Activated B cell treated with CpG ODN at 0.5 μM for 24 hours (primary cell): Measurements from ENCODE around the gene SMCHD1. TPM values are rescaled to one million over a fixed set of nuclear protein-coding genes. Genes with fewer than 3 reads are reported as not detected.
"Not testable (repeated sequence)": the region's sequence is repeated elsewhere in the genome, so short reads cannot be mapped to it uniquely, and the experiment has no call there.

Experiments
- ATAC-seq: fragments of 200-7000 bp; cut with Tn5 transposase; one replicate; pipeline ENCODE4 v1.10.0; 2021; ENCODE audit warnings: low read depth, mild to moderate bottlenecking, moderate library complexity
- CTCF ChIA-PET: fragments of 350-600 bp; sonication (Branson Sonifier 250); formaldehyde crosslinking; loops from one replicate; lab custom pipeline; 2021; ENCODE audit warnings: antibody characterized with exemption; lab: Charles Lee
- POLR2A ChIA-PET: fragments of 350-600 bp; sonication (Branson Sonifier 250); formaldehyde crosslinking; loops from one replicate; lab custom pipeline; 2021; ENCODE audit warnings: antibody characterized with exemption; lab: Charles Lee
- DNase-seq: peaks from one replicate; pipeline ENCODE4 v3.0.0; 2022
- H3K27ac Mint-ChIP-seq: one replicate; pipeline ENCODE4 v1.8.0; 2020; ENCODE audit warnings: mixed read lengths
- H3K27me3 Mint-ChIP-seq: one replicate; pipeline ENCODE4 v1.8.0; 2021; ENCODE audit warnings: mixed read lengths
- H3K36me3 Mint-ChIP-seq: one replicate; pipeline ENCODE4 v1.8.0; 2021; ENCODE audit warnings: low read depth, mixed read lengths
- H3K4me1 Mint-ChIP-seq: one replicate; pipeline ENCODE4 v1.8.0; 2021; ENCODE audit warnings: mixed read lengths
- H3K4me3 Mint-ChIP-seq: one replicate; pipeline ENCODE4 v1.8.0; 2020; ENCODE audit warnings: mild to moderate bottlenecking, mixed read lengths
- H3K9me3 Mint-ChIP-seq: one replicate; pipeline ENCODE4 v1.8.0; 2020; ENCODE audit warnings: mixed read lengths
- CTCF ChIP-seq: fragments of 200-600 bp; IDR thresholded peaks from one replicate; pipeline ENCODE4 v1.8.0; 2022; ENCODE audit warnings: antibody characterized with exemption, mild to moderate bottlenecking
- intact Hi-C: fragments of 100-400 bp; cut with micrococcal nuclease; formaldehyde crosslinking; loops from one replicate; pipeline ENCODE4 v1.15.1; 2024
- total RNA-seq: library from RNA; stranded (reverse); gene quantifications from 2 replicates; pipeline ENCODE4 v1.2.3, GENCODE V29; 2022

The SMCHD1 gene
- total RNA-seq, 1 donor from 2014 or later = 144 TPM

- intact Hi-C loops = no loop called here
- Mint-ChIP-seq H3K36me3 (no peaks in the 10 kb centered on the region), H3K27me3 (no peaks in the 10 kb centered on the region), H3K4me3 (no peak overlapping the region), H3K27ac (no peak overlapping the region), H3K4me1 (no peaks in the 10 kb centered on the region), H3K9me3 (no peaks in the 10 kb centered on the region)
- no peak for TF ChIP-seq CTCF
- no peak for ATAC-seq
- ChIA-PET POLR2A (interaction anchor here (0.6 kb wide), 1 partner anchor 77 kb away, joined by 3 read pairs; no protein-coding TSS in a partner anchor), CTCF (interaction anchor here (1.0 kb wide), 1 partner anchor 238 kb away, joined by 3 read pairs; no protein-coding TSS in a partner anchor)
- DNase-seq = no peak
These were observed 170.2 kb downstream of the SMCHD1 start for GRCh38 chr18:2825613-2826175.

GRCh38 chr18:2826581-2826980, 171.1 kb downstream of the SMCHD1 start:
- DNase-seq (no peak), ATAC-seq (no peak)
- H3K4me3 Mint-ChIP-seq = no peak overlapping the region
- H3K27me3 Mint-ChIP-seq = no peaks in the 10 kb centered on the region
- no peak overlapping the region for H3K27ac Mint-ChIP-seq
- ChIA-PET POLR2A (interaction anchor here (0.6 kb wide), 2 partner anchors 77 to 166 kb away, joined by 3 to 4 read pairs; no protein-coding TSS in a partner anchor), CTCF (no interaction called here)
- intact Hi-C loops = no loop called here
- H3K9me3 Mint-ChIP-seq = no peaks in the 10 kb centered on the region
- no peak for TF ChIP-seq CTCF
- H3K4me1 Mint-ChIP-seq = no peaks in the 10 kb centered on the region
- no peaks in the 10 kb centered on the region for H3K36me3 Mint-ChIP-seq

GRCh38 chr18:2827061-2827460, 171.5 kb downstream of the SMCHD1 start:
- Mint-ChIP-seq H3K9me3 (no peaks in the 10 kb centered on the region), H3K27me3 (no peaks in the 10 kb centered on the region), H3K36me3 (no peaks in the 10 kb centered on the region), H3K27ac (no peak overlapping the region), H3K4me1 (no peaks in the 10 kb centered on the region), H3K4me3 (no peak overlapping the region)
- intact Hi-C loops = no loop called here
- TF ChIP-seq CTCF = no peak
- ATAC-seq = no peak
- ChIA-PET CTCF (no interaction called here), POLR2A (interaction anchor here (0.6 kb wide), 1 partner anchor 165 kb away, joined by 4 read pairs; no protein-coding TSS in a partner anchor)
- DNase-seq = no peak

GRCh38 chr18:2836118-2836517, 180.6 kb downstream of the SMCHD1 start:
- H3K4me3 Mint-ChIP-seq, CTCF ChIA-PET: not testable (repeated sequence)

GRCh38 chr18:2837290-2837689, 181.8 kb downstream of the SMCHD1 start:
- H3K4me1 Mint-ChIP-seq, H3K4me3 Mint-ChIP-seq, ATAC-seq, H3K36me3 Mint-ChIP-seq, CTCF ChIA-PET, H3K27ac Mint-ChIP-seq, DNase-seq, H3K27me3 Mint-ChIP-seq, intact Hi-C loops: not testable (repeated sequence)
- POLR2A ChIA-PET = interaction anchor here (1.8 kb wide), 1 partner anchor 10 kb away, joined by 5 read pairs; no protein-coding TSS in a partner anchor
- peaks cover 13% of the 10 kb centered on the region for H3K9me3 Mint-ChIP-seq

More at GRCh38 chr18:2836118-2836517, 180.6 kb downstream of the SMCHD1 start:
- POLR2A ChIA-PET = interaction anchor here (1.1 to 1.8 kb wide), 2 partner anchors 9 to 12 kb away, joined by 3 to 5 read pairs; no protein-coding TSS in a partner anchor
- ATAC-seq, intact Hi-C loops, DNase-seq, H3K4me1 Mint-ChIP-seq, H3K27ac Mint-ChIP-seq, H3K36me3 Mint-ChIP-seq, H3K27me3 Mint-ChIP-seq: not testable (repeated sequence)
- peaks cover 13% of the 10 kb centered on the region for H3K9me3 Mint-ChIP-seq

- peaks cover 7% of the 10 kb centered on the region for H3K36me3 Mint-ChIP-seq
- H3K9me3 Mint-ChIP-seq = peaks cover 13% of the 10 kb centered on the region
- peaks cover 16% of the 10 kb centered on the region for H3K4me1 Mint-ChIP-seq
- ChIA-PET CTCF (no interaction called here), POLR2A (no interaction called here)
- no peak overlapping the region for H3K4me3 Mint-ChIP-seq
- intact Hi-C loops = no loop called here
- TF ChIP-seq CTCF = no peak
- no peaks in the 10 kb centered on the region for H3K27me3 Mint-ChIP-seq
- no peak overlapping the region for H3K27ac Mint-ChIP-seq
- no peak for ATAC-seq
- no peak for DNase-seq
These were observed 183.7 kb downstream of the SMCHD1 start for GRCh38 chr18:2839202-2839601.
